Kasumi-1 (cell line): Measurements from ENCODE around the gene STK32C.
"Not testable (repeated sequence)": the region's sequence is repeated elsewhere in the genome, so short reads cannot be mapped to it uniquely, and the experiment has no call there.

Source experiments
- DNase-seq, 2 experiments: peaks; one replicate each; lab custom pipeline; 2025; lab: John Stamatoyannopoulos, UW

STK32C gene

GRCh38 chr10:132281915-132282666 is 25.7 kb downstream of the STK32C start:
- no peak for DNase-seq

DNA sequence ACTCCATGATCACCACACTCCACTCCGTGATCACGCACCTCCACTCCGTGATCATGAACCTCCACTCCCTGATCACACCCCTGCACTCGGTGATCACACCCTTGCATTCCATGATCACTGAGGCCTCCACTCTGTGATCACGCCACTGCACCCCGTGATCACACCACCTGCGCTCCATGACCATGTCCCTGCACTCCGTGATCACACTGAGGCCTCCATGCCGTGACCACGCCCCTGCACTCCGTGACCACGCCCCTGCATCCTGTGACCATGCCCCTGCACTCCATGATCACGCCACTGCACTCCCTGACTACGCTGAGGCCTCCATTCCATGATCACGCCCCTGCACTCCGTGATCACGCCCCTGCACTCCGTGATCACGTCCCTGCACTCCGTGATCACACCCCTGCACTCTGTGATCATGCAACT is 27.1 kb downstream of the STK32C start:
- DNase-seq: no peak

GRCh38 chr10:132279873-132280645 is 27.7 kb downstream of the STK32C start:
- DNase-seq: no peak

DNA sequence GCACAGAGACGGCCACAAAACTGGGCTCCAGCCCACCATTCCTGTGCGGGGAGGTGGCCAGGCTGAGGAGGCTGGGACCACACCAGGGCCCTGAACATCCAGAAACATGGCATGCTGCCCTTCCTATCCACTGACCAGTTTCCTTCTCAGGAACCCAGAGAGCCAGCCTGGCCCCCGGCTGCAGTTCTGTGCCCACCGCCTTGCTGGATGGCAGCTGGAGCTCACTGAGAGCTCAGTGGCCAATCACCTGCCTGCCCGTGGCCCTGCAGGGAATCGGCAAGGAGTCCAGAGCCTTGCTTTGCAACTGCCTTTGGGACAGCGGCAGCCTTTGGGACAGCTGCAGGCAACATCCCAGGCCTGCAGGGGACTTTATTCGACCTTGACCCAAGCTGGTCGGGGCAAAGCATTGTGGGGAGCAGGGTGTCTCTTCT is 30.4 kb downstream of the STK32C start:
- DNase-seq: no peak

GRCh38 chr10:132276706-132277105 is 31.0 kb downstream of the STK32C start:
- DNase-seq: no peak

DNA sequence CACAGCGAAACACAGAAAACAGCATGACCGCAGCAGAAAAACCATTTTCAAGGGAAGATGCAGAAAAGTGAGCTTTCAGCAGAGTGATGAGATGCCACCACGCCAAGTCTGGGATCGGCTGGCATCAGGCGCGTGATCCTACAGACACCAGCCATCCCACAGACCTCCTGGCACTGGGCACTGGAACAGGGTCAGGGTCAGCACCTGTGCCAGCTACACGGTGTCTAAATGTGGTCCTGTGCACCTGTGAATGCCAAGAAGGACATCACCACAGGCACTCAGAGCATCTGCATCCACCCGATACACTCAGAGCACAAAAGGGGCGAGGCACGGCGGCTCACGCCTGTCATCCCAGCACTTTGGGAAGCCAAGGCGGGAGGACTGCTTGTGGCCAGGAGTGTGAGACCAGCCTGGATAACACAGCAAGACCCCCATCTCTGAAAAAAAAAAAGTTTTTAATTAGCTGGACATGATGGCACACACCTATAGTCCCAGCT is 31.5 kb downstream of the STK32C start:
- no peak for DNase-seq

DNA sequence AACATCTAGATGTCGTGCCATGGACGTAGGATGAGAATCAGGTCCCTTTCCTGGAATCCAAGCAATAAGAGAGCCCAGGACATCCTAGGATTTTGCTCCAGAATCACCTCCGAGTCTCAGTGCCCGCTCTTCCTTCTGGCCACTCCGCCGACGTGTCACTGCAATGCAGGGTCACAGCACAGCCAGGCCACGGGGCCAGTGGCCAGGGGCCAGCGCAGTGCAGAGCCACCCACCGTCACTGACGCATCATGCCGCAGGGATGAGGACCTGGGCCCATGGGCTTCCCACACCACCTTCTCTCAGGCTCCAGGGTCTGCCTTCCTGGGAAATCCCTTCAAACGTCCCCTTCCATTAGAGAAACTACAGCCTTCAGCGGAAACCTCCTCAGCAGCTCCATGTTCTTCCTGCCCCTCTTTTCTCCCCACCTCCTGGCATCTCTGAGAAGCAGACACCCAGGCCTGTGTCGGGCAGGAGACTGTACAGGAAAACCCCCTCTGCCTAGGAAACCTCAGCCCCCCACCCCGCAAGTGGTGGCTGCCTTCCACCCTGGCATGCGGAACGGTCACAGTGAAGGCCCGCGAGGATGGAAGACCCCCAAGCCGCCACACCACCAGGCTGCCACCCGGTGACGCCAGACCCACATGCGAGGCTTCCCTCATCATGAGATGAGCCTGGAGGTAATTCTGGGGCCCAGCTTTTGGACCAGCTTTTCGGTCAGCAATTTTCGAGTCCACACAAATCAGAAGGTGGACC is 32.1 kb downstream of the STK32C start:
- no peak for DNase-seq

DNA sequence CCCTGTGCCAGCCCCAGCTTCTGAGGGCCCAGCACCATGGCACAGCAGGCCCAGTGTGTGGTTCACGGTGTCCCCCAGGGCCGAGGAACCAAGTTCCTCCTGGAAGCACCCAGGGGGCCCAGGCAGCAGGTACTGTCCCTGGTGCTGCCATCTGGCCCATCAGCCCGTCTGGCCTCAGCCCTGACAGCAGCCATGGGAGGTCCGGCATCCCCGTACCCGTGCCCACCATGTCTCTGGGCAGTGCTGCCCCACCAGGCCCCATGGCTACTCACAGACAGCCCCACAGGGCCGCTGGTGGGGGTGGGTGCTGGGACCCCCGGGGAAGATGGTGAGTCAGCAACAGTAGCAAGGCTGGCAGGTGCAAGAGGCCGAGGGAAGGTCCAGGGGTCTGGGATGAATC is 32.8 kb downstream of the STK32C start:
- DNase-seq: no peak

DNA sequence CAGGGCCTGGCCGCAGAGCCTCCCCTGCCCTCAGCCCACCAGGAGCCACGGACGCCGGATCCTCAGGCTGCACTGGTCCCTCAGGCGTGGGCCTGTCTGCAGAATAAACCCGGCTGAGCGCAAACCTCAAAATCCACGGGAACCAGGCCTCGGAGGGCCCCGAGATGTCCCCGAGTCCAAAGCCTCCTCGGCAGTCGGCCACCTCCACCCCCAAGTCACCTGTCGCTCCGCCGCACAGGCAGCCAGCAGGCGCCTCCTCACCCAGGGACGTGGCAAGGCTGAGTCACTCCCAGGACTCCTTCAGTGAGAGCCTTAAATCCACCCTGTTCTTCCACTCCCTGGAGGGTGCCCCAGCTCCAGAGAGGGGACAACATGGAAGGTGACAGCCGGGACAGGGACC is 33.2 kb downstream of the STK32C start:
- DNase-seq: no peak

- no peak for DNase-seq
These were observed 33.8 kb downstream of the STK32C start for GRCh38 chr10:132273966-132274365.

DNA sequence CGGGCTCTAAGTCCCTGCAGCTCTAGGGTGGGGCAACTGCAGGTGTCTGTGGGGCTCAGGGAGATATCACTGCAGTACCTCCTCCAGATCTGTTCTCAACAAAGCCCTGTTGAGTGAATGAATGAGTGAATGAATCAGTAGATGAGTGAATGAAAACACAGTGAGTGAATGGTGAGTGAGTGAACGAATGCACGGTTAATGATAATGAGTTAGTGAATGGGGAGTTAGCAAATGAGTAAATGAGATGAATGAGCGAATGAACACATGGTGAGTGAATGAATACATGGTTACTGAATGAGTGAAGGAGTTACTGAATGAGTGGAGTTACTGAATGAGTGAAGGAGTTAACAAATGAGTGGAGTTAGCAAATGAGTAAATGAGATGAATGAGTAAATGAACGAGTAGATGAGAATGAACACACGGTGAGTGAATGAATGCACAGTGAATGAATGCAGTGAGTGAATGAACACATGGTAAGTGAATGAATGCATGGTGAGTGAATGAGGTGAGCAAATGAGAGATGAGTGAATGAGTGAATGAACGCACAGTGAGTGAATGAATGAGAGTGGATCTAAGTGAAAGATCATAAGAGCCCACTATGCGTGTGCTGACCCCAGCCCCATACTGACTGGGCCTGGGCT is 34.3 kb downstream of the STK32C start:
- DNase-seq: no peak

GRCh38 chr10:132272231-132272971 is 35.3 kb downstream of the STK32C start:
- DNase-seq: no peak

DNA sequence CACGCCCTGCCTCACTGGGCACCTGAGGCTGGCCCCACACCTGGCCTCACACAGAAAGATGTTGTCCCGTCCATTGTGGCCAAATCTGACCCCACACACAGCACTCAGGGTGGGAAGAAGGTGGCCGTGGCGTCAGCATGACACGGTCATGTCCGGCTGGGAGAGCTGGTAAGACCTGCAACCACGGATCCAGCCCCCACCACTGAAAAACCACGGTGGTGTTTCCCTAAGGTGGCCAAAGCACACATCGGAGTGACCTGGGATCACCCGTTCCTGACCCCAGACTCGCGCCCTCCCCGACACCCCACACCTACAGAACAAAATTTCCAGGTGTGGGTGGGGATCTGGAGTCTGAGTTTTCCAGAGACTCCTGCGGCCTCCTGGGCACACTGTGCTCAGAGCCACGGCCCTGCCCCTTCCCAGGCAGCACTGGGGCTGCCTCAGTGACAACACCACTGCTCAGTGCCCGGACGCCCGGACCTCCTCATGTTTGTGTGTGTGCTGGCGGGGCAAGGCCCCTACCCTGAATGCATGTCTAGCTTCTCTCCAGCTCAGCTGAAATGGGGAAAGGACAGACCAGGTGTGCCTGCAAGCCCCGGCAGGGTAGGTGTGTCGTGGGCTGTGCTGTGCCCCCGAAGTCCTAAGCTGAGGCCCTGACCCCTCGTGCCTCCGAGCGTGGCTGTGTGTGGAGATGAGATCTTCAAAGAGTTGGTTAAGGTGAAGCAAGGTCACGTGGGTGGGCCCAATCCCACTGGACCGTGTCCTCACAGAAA is 36.1 kb downstream of the STK32C start:
- DNase-seq: no peak

DNA sequence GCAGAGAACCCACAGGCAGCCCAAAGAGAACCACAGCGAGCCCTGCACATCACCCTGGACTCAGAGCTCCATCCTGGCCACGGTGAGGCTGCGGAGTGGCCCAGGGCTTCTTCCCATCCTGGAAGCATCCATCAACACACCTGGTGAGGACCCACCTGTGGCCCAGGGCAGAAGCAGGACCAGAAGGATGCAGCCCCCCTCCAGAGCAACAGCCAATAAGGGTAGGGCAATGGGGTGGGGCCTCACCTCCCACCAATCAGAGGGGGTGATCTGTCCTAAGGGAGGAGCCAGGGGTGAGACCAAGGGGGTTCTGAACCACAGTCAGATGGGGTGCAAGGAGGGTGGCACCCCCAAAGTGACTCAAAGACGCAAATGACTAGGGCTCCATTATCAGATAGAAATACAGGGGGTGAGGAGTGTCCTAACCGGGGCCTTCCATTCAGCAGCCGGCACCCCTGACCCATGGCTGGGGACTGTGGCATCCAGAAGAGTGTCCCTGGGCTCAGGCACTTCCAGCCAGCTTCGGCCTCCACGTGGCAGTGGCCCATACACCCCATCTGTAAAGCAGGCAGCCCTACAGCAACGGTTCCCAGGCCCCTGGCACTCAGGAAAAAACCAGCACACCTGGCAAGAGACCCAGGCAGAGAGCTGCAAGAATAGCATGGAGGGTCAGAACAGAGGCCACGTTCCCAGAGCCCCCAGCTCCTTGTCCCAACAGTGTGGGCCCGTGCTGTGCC is 36.9 kb downstream of the STK32C start:
- DNase-seq: no peak

DNA sequence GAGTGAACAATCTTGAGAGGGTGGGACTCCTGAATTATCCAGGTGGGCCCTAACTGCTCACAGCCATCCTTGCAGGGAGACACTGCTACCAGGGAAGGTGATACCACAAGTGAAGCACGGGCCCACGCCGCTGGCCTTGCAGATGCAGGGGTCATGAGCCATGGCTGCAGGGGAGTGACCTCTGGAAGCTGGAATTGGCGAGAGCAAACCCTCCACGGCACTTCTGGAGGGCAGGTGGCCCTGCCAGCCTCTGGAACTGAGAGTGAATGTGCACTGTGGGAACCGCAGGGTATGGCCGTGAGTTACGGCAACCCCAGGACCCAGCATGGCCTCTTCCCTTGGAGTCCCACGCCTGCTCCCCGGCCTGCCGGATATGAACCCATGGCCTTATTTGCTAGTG is 37.5 kb downstream of the STK32C start:
- DNase-seq: no peak

GRCh38 chr10:132269266-132270230 is 38.2 kb downstream of the STK32C start:
- no peak for DNase-seq

DNA sequence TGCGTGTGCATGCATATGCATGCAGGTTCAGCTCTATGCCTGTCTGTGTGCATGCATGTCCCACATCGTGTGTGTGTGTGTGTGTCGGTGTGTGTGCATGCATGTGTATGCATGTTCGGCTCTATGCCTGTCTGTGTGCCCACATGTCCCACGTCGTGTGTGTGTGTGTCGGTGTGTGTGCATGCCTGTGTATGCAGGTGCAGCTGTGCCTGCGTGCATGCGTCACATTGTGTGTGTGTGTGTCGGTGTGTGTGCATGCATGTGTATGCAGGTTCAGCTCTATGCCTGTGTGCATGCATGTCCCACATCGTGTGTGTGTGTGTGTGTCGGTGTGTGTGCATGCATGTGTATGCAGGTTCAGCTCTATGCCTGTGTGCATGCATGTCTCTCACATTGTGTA is 39.8 kb downstream of the STK32C start:
- DNase-seq: not testable (repeated sequence)

DNA sequence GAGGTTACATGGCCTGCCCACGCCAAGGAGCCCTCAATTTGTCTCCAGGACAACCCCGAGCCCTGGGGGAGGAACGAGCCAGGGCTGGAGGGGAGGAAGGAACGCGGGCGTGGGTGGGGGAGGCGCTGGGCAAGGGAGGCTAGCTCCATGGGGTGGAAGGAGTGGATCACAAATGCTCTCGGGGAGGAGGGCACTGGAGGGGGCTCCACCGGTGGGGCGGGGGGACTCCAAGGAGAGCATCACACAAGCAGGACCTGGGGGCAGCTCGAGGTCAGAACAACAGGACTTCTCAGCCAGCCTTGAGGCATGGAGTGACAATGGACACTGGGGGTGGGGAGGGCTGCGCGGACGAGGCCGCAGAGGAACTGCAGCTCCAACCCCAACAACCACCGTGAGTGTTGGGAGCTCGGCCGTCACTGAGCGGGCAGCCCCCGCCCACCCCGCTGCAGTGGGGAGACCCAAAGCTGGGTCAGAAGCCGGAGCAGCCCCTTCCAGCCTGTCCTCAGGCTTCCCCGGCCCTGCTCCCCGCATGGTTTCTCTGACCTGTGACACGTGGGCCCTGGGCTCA is 41.1 kb downstream of the STK32C start:
- no peak for DNase-seq
